Endodermal cell (in vitro differentiated cells): ENCODE measurements around the gene ZNF780B. TPM values are rescaled to one million over a fixed set of nuclear protein-coding genes. Genes with fewer than 3 reads are reported as not detected.

ENCODE experiments used
- DNase-seq: peaks from one replicate; pipeline ENCODE4 v3.0.0-alpha.2; 2017
- H3K27ac ChIP-seq: 2 replicates; pipeline ENCODE4 v1.5.1; 2013; ENCODE audit warnings: mild to moderate bottlenecking, low read depth, low read length, moderate library complexity
- H3K27me3 ChIP-seq: 2 replicates; pipeline ENCODE4 v1.6.1; 2013; ENCODE audit warnings: mild to moderate bottlenecking, low read length, moderate library complexity; ENCODE audit not compliant: insufficient read depth, control insufficient read depth, poor library complexity, severe bottlenecking
- H3K36me3 ChIP-seq: 2 replicates; pipeline ENCODE4 v1.7.0; 2013; ENCODE audit warnings: mild to moderate bottlenecking, low read length, moderate library complexity; ENCODE audit not compliant: control insufficient read depth, insufficient read depth
- H3K4me1 ChIP-seq: one replicate; pipeline ENCODE4 v1.7.0; 2013; ENCODE audit warnings: low read length; ENCODE audit not compliant: control insufficient read depth, insufficient read depth
- H3K4me3 ChIP-seq: 2 replicates; pipeline ENCODE4 v1.5.1; 2013; ENCODE audit warnings: mild to moderate bottlenecking, low read length, moderate library complexity
- H3K9ac ChIP-seq: 2 replicates; pipeline ENCODE4 v1.6.1; 2013; ENCODE audit warnings: mild to moderate bottlenecking, low read length, moderate library complexity; ENCODE audit not compliant: poor library complexity, severe bottlenecking; ENCODE audit errors: extremely low read depth
- H3K9me3 ChIP-seq: 2 replicates; pipeline ENCODE4 v1.6.1; 2013; ENCODE audit warnings: mild to moderate bottlenecking, low read length, moderate library complexity; ENCODE audit not compliant: control insufficient read depth
- H3K27ac Mint-ChIP-seq: 2 replicates; pipeline ENCODE4 v1.8.0; 2020; ENCODE audit warnings: mixed read lengths
- H3K27me3 Mint-ChIP-seq: 2 replicates; pipeline ENCODE4 v1.8.0; 2021; ENCODE audit warnings: mild to moderate bottlenecking, mixed read lengths; ENCODE audit not compliant: insufficient read depth
- H3K36me3 Mint-ChIP-seq: 2 replicates; pipeline ENCODE4 v1.8.0; 2020; ENCODE audit warnings: low read depth, mixed read lengths
- H3K4me1 Mint-ChIP-seq: 2 replicates; pipeline ENCODE4 v1.8.0; 2020; ENCODE audit warnings: mixed read lengths
- H3K4me3 Mint-ChIP-seq: 2 replicates; pipeline ENCODE4 v1.8.0; 2020; ENCODE audit warnings: mild to moderate bottlenecking, moderate library complexity, mixed read lengths
- H3K9me3 Mint-ChIP-seq: 2 replicates; pipeline ENCODE4 v1.8.0; 2020; ENCODE audit warnings: mild to moderate bottlenecking, mixed read lengths
- CTCF ChIP-seq: fragments of 200-600 bp; sonication (generic); conservative IDR thresholded peaks from 2 replicates; pipeline ENCODE4 v1.5.0; 2021; ENCODE audit warnings: antibody characterized with exemption, mild to moderate bottlenecking
- WGBS, 2 experiments: methylation state at CpG; one replicate each; pipeline versions ENCODE4 v1.1.5 to v1.1.7; 2013; ENCODE audit warnings: missing lambda C conversion rate in 2 of 2, mixed read lengths in 1 of 2; ENCODE audit not compliant: insufficient coverage in 1 of 2, insufficient read length in 1 of 2; 5-methylcytosine and 5-hydroxymethylcytosine counted together
- total RNA-seq, 2 donors: library from RNA; stranded (reverse); fragmentation: NEBNext Ultra II Directional in 1 of 2; extraction: Animal tissue kit (Norgen Biotek cat#: 25700) in 1 of 2; gene quantifications; 2 replicates in 1 of 2; 3 replicates in 1 of 2; pipeline ENCODE4 v1.2.1, GENCODE V29; 2021

ZNF780B gene
- total RNA-seq, 2 donors from 2014 or later: 24.7 to 30.5 TPM

GRCh38 chr19:40101813-40102212 is 45.8 kb upstream of the ZNF780B start:
- peaks cover 4% of the 10 kb centered on the region for H3K9me3 ChIP-seq
- H3K27me3 Mint-ChIP-seq: peaks cover 5% of the 10 kb centered on the region
- no peak overlapping the region for H3K4me3 Mint-ChIP-seq
- H3K4me3 ChIP-seq: no peak overlapping the region
- H3K36me3 ChIP-seq: no peaks in the 10 kb centered on the region
- H3K4me1 Mint-ChIP-seq: no peaks in the 10 kb centered on the region
- no peaks in the 10 kb centered on the region for H3K36me3 Mint-ChIP-seq
- no peak for TF ChIP-seq CTCF
- H3K4me1 ChIP-seq: no peaks in the 10 kb centered on the region
- peaks cover 17% of the 10 kb centered on the region for H3K9me3 Mint-ChIP-seq
- DNase-seq: no peak
- H3K27ac Mint-ChIP-seq: no peak overlapping the region
- WGBS, 2 experiments: 100% methylated on average over 1 of the region's 1 CpG; no CpG with 5 or more reads in 1 of the 2 experiments
- H3K27ac ChIP-seq: no peak overlapping the region
- H3K27me3 ChIP-seq: peaks cover 4% of the 10 kb centered on the region
- H3K9ac ChIP-seq: no peak overlapping the region

- 94 to 100% methylated on average over 1 of the region's 1 CpG for WGBS, 2 experiments
- H3K4me3 ChIP-seq: no peak overlapping the region
- peaks cover 1% of the 10 kb centered on the region for H3K27me3 Mint-ChIP-seq
- no peak for DNase-seq
- H3K9ac ChIP-seq: no peak overlapping the region
- H3K9me3 Mint-ChIP-seq: peaks cover 14% of the 10 kb centered on the region
- no peak overlapping the region for H3K27ac ChIP-seq
- H3K36me3 Mint-ChIP-seq: peaks cover 5% of the 10 kb centered on the region
- H3K27ac Mint-ChIP-seq: no peak overlapping the region
- TF ChIP-seq CTCF: no peak
- H3K9me3 ChIP-seq: peaks cover 16% of the 10 kb centered on the region
- no peaks in the 10 kb centered on the region for H3K4me1 ChIP-seq
- H3K4me3 Mint-ChIP-seq: no peak overlapping the region
- peaks cover 7% of the 10 kb centered on the region for H3K4me1 Mint-ChIP-seq
- peaks cover 2% of the 10 kb centered on the region for H3K36me3 ChIP-seq
- H3K27me3 ChIP-seq: no peaks in the 10 kb centered on the region
Observed at GRCh38 chr19:40093416-40093815, 37.4 kb upstream of the ZNF780B start.

- Mint-ChIP-seq H3K4me1 (peaks cover 7% of the 10 kb centered on the region), H3K27ac (peak overlapping the region; percentile 99), H3K27me3 (no peaks in the 10 kb centered on the region), H3K9me3 (peaks cover 24% of the 10 kb centered on the region), H3K36me3 (peaks cover 15% of the 10 kb centered on the region), H3K4me3 (peak overlapping the region; percentile 96)
- no peaks in the 10 kb centered on the region for H3K27me3 ChIP-seq
- H3K4me3 ChIP-seq: peak overlapping the region; percentile 92
- no peak for TF ChIP-seq CTCF
- H3K27ac ChIP-seq: no peak overlapping the region
- H3K36me3 ChIP-seq: peaks cover 5% of the 10 kb centered on the region
- H3K4me1 ChIP-seq: no peaks in the 10 kb centered on the region
- DNase-seq: no peak
- H3K9ac ChIP-seq: peak overlapping the region; percentile 88
- peaks cover 24% of the 10 kb centered on the region for H3K9me3 ChIP-seq
- WGBS, 2 experiments: 50 to 62% methylated on average over 2 to 9 of the region's 10 CpGs
Observed at GRCh38 chr19:40091205-40092129, 35.4 kb upstream of the ZNF780B start.
